Ishikawa (cell line): ENCODE results near the gene CAPN5.

Experiments used
- EP300 ChIP-seq: IDR thresholded peaks from 2 replicates; pipeline ENCODE4 v1.6.1; 2012; ENCODE audit warnings: borderline replicate concordance
- FOXM1 ChIP-seq: IDR thresholded peaks from 2 replicates; pipeline ENCODE4 v1.6.1; 2012; ENCODE audit warnings: low read depth, borderline replicate concordance
- RAD21 ChIP-seq: IDR thresholded peaks from 2 replicates; pipeline ENCODE4 v1.6.1; 2012; ENCODE audit warnings: low read depth

- TF ChIP-seq EP300 (no peak), FOXM1 (no peak), RAD21 (no peak)
Observed at GRCh38 chr11:77100166-77101042, 33.6 kb downstream of the CAPN5 start.
